Mucosa of descending colon (tissue), 3 donors: ENCODE results near the gene MRPS27. TPM values are rescaled to one million over a fixed set of nuclear protein-coding genes. Genes with fewer than 3 reads are reported as not detected.

Experiments used
- ATAC-seq: fragments of 200-7000 bp; cut with Tn5 transposase; one replicate; pipeline ENCODE4 v1.9.1; 2020; ENCODE audit warnings: mild to moderate bottlenecking, moderate library complexity
- DNase-seq, 3 donors: peaks; one replicate each; pipeline ENCODE4 v3.0.0-alpha.2; 2020
- H3K36me3 ChIP-seq: fragments of 200-600 bp; one replicate; pipeline ENCODE4 v1.8.0; 2021; ENCODE audit warnings: low read depth, mild to moderate bottlenecking
- H3K4me1 ChIP-seq: fragments of 200-600 bp; one replicate; pipeline ENCODE4 v1.8.0; 2021; ENCODE audit warnings: low read depth, mild to moderate bottlenecking
- H3K4me3 ChIP-seq: fragments of 200-600 bp; one replicate; pipeline ENCODE4 v1.8.0; 2021; ENCODE audit warnings: mild to moderate bottlenecking
- H3K9me3 ChIP-seq: fragments of 200-600 bp; one replicate; pipeline ENCODE4 v1.8.0; 2021; ENCODE audit warnings: mild to moderate bottlenecking
- intact Hi-C, 2 donors: fragments of 100-400 bp; cut with DNase I in 1 of 2; cut with micrococcal nuclease in 1 of 2; formaldehyde crosslinking; loops; one replicate each; pipeline versions ENCODE4 v1.11.0 to v1.11.1; 2022; cut with DNase I, micrococcal nuclease
- total RNA-seq, 3 donors: library from RNA; stranded (reverse); fragmentation: NEBNext Ultra II Directional in 2 of 3; extraction: Animal tissue kit (Norgen Biotek cat#: 25700) in 2 of 3; gene quantifications; one replicate each; pipeline versions ENCODE4 v1.2.1 to v1.2.4, GENCODE V29; 2021 to 2023
- TF ChIP-seq, protein P1 (sequence below): fragments of 200-600 bp; IDR thresholded peaks from one replicate; pipeline ENCODE4 v1.8.0; 2022; ENCODE audit warnings: antibody characterized with exemption, mild to moderate bottlenecking
- donor health status: DM: no; HTN: no; CAD: no; lungs with moderate emphysema.
- donor health status: DM: no; HTN: no; CAD: no.
- donor health status: DM: no; HTN: yes; CAD: no.

MRPS27 gene
- total RNA-seq, 3 donors from 2014 or later, result 32.7 to 40.3 (median 37.6) TPM

DNA sequence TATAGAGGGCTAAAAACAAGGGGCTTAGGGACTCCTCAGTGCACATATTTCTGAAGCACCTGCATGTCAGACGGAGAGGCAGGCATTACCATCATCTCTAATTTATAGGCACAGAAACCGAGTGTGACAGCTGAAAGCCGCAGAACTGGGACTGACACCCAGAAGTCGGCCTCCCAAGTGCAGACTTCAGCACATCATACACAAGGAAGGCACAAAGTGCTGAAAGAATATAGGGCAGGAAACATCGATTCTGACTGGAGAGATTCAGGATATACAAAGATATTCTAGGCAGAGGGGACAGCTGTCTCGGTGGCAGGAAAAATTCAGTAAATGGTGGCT, 11.2 kb downstream of the MRPS27 start:
- intact Hi-C loops, result loop anchor here (10.0 kb wide), 1 partner anchor 524 kb away; no protein-coding TSS in a partner anchor
- no peaks in the 10 kb centered on the region for H3K9me3 ChIP-seq
- no peaks in the 10 kb centered on the region for H3K36me3 ChIP-seq
- peaks cover 8% of the 10 kb centered on the region for H3K4me1 ChIP-seq
- H3K4me3 ChIP-seq, result no peak overlapping the region
- ATAC-seq (no peak), DNase-seq (no peak)
- TF ChIP-seq, protein P1, sequence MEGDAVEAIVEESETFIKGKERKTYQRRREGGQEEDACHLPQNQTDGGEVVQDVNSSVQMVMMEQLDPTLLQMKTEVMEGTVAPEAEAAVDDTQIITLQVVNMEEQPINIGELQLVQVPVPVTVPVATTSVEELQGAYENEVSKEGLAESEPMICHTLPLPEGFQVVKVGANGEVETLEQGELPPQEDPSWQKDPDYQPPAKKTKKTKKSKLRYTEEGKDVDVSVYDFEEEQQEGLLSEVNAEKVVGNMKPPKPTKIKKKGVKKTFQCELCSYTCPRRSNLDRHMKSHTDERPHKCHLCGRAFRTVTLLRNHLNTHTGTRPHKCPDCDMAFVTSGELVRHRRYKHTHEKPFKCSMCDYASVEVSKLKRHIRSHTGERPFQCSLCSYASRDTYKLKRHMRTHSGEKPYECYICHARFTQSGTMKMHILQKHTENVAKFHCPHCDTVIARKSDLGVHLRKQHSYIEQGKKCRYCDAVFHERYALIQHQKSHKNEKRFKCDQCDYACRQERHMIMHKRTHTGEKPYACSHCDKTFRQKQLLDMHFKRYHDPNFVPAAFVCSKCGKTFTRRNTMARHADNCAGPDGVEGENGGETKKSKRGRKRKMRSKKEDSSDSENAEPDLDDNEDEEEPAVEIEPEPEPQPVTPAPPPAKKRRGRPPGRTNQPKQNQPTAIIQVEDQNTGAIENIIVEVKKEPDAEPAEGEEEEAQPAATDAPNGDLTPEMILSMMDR, result no peak

DNA sequence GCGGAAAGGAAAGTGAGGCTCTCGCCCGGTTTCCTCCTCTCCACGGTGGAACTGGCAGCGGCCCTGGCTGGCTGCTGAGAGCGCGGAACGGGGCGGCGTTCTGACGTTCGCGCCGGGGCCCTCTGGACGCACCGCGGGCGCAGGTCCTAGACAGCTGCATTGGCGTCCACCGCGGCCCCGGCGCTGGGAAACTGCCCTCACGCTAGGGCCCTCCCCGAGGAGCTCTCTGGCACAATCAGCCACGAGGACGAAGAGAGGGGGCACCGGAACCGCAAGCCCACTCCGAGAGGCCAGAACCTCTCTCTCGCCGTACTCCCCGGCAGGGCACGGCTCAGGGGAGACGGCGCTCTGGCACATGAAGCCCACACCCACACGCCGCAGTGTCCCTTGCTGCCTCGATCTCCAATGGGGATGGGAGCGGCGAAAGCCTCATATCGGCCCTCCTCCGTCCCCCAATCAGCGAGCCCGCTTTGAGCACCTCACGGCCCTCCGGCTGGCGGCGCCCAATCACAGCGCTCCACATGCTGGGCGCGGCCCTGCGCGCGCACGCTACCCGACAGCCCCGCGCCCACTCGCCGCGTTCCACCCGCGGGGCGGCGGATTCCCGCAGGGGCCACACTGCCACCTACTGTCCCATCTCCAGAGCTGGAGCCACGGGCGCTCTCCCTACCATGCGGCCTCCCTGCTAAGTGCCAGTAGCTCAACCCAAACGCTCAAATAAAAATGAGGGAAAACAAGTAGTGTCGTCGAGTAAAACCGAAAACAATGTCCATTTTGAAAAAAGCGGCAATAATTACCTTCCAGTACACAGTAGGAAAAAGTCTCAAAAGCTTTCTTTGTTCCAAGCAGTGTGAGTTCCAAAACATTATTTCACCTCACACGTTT, 11.8 kb downstream of the MRPS27 start:
- Histone ChIP-seq H3K4me1 (peaks cover 8% of the 10 kb centered on the region), H3K4me3 (peak overlapping the region; percentile 37), H3K9me3 (no peaks in the 10 kb centered on the region), H3K36me3 (no peaks in the 10 kb centered on the region)
- ATAC-seq (peak; percentile 98), DNase-seq (peak; percentile 97 to 98 (median 98))
- TF ChIP-seq, protein P1, result peak; percentile 90
- intact Hi-C loops, result loop anchor here (10.0 kb wide), 1 partner anchor 523 kb away; no protein-coding TSS in a partner anchor

- H3K9me3 ChIP-seq, result no peaks in the 10 kb centered on the region
- TF ChIP-seq, protein P1, result no peak
- no peak for DNase-seq
- peak; percentile 0 for ATAC-seq
- intact Hi-C loops, result loop anchor here (10.0 kb wide), 1 partner anchor 523 kb away; no protein-coding TSS in a partner anchor
- H3K4me3 ChIP-seq, result peak overlapping the region; percentile 37
- H3K4me1 ChIP-seq, result peaks cover 8% of the 10 kb centered on the region
- H3K36me3 ChIP-seq, result no peaks in the 10 kb centered on the region
Measured at GRCh38 chr5:72307573-72307967, 12.5 kb downstream of the MRPS27 start.

DNA sequence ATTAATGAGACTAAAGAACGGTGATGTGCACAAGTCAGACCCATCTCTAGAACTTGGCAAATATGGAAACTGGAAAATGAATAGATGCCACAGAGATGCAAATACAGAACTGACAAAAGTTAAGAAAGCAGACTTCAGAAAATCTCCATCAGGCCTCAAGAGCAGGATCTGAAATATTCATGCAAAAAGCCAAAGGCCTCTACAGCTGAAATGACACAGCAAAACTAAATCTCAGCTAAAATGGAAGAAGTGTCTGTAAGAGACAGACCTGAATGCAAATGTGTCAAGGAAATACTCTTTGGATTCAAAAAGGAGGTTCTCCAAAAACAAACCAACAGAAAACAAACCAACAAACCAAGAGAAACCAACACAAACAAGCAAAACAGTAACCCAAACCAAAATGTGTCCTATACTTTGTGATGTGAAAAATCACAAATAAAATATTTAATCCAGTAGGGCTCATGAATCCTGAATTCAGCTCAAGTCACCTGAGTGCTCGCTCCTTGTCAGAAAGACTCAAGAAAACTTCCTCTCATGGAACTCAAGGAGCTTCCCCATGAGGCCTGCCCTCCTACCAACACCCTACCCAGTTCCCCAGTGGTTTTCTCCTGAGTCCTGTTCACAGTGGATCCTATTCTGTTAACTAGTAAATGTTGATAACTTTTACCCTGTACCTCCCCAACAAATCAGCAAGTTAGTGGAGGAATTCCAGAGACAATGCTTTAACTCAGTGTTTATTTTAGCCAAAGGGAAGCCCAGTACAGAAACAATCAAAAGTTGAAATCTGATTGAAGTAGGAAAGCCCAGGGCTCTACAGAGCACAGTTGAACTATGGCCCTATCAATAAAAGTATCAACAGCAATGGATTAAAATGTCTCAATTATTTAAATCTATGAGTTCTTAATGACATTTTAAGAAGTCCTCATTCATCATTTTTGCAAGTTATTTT, 14.6 kb downstream of the MRPS27 start:
- Histone ChIP-seq H3K4me3 (no peak overlapping the region), H3K4me1 (peaks cover 8% of the 10 kb centered on the region), H3K36me3 (no peaks in the 10 kb centered on the region), H3K9me3 (no peaks in the 10 kb centered on the region)
- intact Hi-C loops, result loop anchor here (10.0 kb wide), 1 partner anchor 521 kb away; no protein-coding TSS in a partner anchor
- DNase-seq (no peak), ATAC-seq (no peak)
- TF ChIP-seq, protein P1, result no peak

DNA sequence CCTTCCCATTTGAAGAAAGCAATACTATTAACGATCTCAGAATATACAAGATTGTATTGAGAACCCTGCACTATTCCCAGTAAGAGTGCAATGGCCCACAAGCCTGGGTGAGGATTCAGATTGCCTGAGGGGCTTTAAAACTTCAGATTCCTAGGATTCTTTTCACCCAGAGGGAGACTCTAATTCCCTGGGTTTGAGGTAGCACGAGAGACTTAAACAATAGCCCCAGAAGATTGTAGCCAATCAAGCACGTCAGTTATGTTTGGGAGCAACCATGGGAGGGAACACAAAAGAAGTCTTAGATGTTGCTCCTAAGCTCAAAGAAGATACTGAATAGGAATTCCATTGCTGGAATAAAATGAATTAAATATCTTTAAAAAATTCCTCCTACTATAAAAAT, 17.9 kb downstream of the MRPS27 start:
- TF ChIP-seq, protein P1, result no peak
- Histone ChIP-seq H3K4me3 (no peak overlapping the region), H3K36me3 (no peaks in the 10 kb centered on the region), H3K4me1 (peaks cover 4% of the 10 kb centered on the region), H3K9me3 (no peaks in the 10 kb centered on the region)
- intact Hi-C loops, result loop anchor here (10.0 kb wide), 1 partner anchor 517 kb away; no protein-coding TSS in a partner anchor
- DNase-seq (no peak), ATAC-seq (no peak)
